Activated CD4-positive, alpha-beta memory T cell treated with anti-CD3 and anti-CD28 coated beads, Interleukin-2, amount 10 ng/mL, durations not matched to agents 7 days and 5 days (primary cell): ENCODE results near the gene KSR2. TPM values are rescaled to one million over a fixed set of nuclear protein-coding genes. Genes with fewer than 3 reads are reported as not detected.
"Not testable (repeated sequence)": the region's sequence is repeated elsewhere in the genome, so short reads cannot be mapped to it uniquely, and the experiment has no call there.

Experiments
- CTCF ChIA-PET: fragments of 350-600 bp; sonication (Branson Sonifier 250); formaldehyde crosslinking; loops from one replicate; lab custom pipeline; 2021; ENCODE audit warnings: antibody characterized with exemption, inconsistent platforms; lab: Charles Lee
- POLR2A ChIA-PET: fragments of 350-600 bp; sonication (Branson Sonifier 250); formaldehyde crosslinking; loops from one replicate; lab custom pipeline; 2021; ENCODE audit warnings: antibody characterized with exemption; lab: Charles Lee
- DNase-seq: peaks from one replicate; pipeline ENCODE4 v3.0.0-alpha.2; 2020
- H3K27ac Mint-ChIP-seq: one replicate; pipeline ENCODE4 v1.8.0; 2021; ENCODE audit warnings: mild to moderate bottlenecking, mixed read lengths
- H3K27me3 Mint-ChIP-seq: one replicate; pipeline ENCODE4 v1.8.0; 2021; ENCODE audit warnings: mixed read lengths
- H3K36me3 Mint-ChIP-seq: one replicate; pipeline ENCODE4 v1.8.0; 2021; ENCODE audit warnings: low read depth, mixed read lengths
- H3K4me1 Mint-ChIP-seq: one replicate; pipeline ENCODE4 v1.8.0; 2021; ENCODE audit warnings: mixed read lengths
- H3K4me3 Mint-ChIP-seq: one replicate; pipeline ENCODE4 v1.8.0; 2021; ENCODE audit warnings: mild to moderate bottlenecking, mixed read lengths
- H3K9me3 Mint-ChIP-seq: one replicate; pipeline ENCODE4 v1.8.0; 2021; ENCODE audit warnings: mixed read lengths
- total RNA-seq, 2 experiments: library from RNA; stranded (reverse); gene quantifications; one replicate each; pipeline ENCODE4 v1.2.3, GENCODE V29; 2021

KSR2 gene
- total RNA-seq, 2 experiments from 2014 or later, result not detected

DNA sequence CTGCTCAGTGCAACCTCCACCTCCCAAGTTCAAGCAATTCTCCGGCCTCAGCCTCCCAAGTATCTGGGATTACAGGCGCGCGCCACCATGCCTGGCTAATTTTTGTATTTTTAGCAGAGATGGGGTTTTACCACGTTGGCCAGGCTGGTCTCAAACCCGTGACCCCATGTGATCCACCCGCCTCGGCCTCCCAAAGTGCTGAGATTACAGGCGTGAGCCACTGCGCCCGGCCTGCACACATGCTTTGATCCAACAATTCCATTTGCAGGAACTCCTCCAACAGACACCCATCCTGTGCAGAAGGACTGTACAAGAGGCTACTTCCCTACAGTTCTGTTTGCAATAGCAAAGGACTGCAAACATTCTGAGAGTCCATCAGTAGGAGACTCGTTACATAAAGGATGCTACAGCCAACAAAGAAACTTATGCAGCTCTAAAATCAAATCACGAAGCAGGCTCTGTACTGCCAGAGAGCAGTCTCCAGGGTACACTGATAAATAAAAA is 108.0 kb downstream of the KSR2 start:
- H3K27me3 Mint-ChIP-seq, H3K4me1 Mint-ChIP-seq, H3K9me3 Mint-ChIP-seq, POLR2A ChIA-PET, CTCF ChIA-PET, DNase-seq, H3K4me3 Mint-ChIP-seq, H3K27ac Mint-ChIP-seq, H3K36me3 Mint-ChIP-seq: not testable (repeated sequence)

DNA sequence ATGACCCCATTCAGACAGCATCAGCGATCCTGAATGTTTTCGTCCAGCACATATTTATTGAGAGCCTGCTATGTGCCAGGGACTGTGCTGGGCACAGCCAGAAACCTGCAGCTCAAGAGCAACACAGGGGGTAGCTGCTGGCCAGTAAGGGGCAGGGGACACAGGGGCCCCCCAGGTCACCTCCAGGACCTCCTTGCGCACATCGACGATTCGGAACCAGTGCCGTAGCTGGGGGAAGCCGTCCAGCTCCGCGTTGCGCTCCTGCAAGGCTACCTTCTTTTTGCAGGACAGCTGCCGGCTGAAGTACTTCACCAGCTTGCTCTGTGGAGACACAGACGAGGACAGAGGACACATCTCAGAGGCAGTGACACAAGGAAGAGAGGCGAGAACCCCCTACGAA is 108.7 kb downstream of the KSR2 start:
- Mint-ChIP-seq H3K27me3 (peaks cover 2% of the 10 kb centered on the region), H3K27ac (no peak overlapping the region), H3K4me3 (no peak overlapping the region), H3K4me1 (no peaks in the 10 kb centered on the region), H3K36me3 (no peaks in the 10 kb centered on the region), H3K9me3 (no peaks in the 10 kb centered on the region)
- DNase-seq, result no peak
- ChIA-PET CTCF (no interaction called here), POLR2A (no interaction called here)

DNA sequence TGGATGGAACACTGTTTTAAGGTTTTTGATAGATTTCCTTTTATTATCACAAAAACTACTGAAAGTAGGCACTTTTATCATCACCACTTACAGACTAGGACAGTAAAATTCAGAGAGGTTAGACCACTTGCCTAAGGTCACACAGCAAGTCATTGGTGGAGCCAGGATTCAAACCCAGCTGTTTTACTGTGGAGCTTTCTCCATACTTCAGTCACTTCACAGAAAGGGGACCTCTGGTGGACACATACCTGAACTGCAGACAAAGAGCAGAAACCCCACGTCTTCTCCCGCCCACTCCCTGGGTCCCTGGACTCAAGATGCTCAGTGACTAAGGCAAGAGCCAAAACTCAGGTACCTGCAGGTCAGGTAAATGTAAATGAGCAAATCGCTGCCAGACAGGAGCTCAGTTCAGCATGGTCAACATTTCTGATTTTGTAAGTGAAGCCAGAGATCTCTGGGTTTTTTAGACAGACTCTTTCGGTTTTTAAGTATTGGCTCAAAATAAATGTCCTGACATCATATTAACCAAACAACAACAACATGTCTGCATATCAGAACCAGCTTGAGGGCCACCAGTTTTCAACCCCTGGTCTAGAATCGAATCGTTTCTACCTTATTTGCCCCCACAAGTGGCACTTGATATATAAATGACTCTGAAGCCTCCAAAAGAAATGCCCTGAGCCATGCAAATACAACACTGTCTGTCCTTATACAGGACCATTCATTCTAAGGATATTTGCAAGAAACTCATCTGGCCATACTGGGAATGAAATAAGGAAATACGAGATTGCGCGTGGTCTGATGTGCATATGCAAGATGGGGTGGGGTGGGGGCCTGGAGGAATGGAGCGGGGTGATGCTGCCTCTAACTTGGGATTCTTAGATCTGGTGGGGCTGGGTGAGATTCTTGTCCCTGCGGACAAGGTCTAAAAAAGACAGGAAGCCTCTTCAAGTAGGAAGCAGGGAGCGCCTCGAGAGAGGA is 110.9 kb downstream of the KSR2 start:
- Mint-ChIP-seq H3K27me3 (no peaks in the 10 kb centered on the region), H3K9me3 (peaks cover 3% of the 10 kb centered on the region), H3K4me3 (no peak overlapping the region), H3K36me3 (no peaks in the 10 kb centered on the region), H3K4me1 (no peaks in the 10 kb centered on the region), H3K27ac (no peak overlapping the region)
- DNase-seq, result peak; percentile 52
- ChIA-PET POLR2A (no interaction called here), CTCF (interaction anchor here (0.6 to 3.0 kb wide), 23 partner anchors 8 to 1786 kb away, joined by 3 to 41 read pairs (median 4); partner anchors contain the start of gene RFC5)

DNA sequence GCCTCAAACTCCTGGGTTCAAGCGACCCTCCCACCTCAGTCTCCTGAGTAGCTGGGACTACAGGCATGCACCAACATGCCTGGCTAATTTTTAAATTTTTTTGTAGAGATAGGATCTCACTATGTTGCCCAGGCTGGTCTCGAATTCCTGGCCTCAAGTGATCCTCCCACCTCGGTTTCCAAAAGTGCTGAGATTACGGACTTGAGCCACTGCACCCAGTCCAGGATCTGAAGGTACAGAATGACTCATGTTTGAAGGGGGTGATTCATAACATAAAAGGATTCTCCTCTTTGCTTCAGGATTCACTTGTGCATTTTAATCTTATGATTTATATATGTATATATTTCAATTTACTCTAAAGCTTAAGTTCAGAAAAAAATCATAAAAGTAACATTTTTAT is 111.7 kb downstream of the KSR2 start:
- H3K9me3 Mint-ChIP-seq, H3K27ac Mint-ChIP-seq, H3K4me3 Mint-ChIP-seq, H3K4me1 Mint-ChIP-seq, POLR2A ChIA-PET, H3K36me3 Mint-ChIP-seq, H3K27me3 Mint-ChIP-seq, DNase-seq: not testable (repeated sequence)
- CTCF ChIA-PET, result interaction anchor here (0.5 to 3.0 kb wide), 21 partner anchors 8 to 646 kb away, joined by 3 to 41 read pairs (median 4); partner anchors contain the start of gene RFC5

DNA sequence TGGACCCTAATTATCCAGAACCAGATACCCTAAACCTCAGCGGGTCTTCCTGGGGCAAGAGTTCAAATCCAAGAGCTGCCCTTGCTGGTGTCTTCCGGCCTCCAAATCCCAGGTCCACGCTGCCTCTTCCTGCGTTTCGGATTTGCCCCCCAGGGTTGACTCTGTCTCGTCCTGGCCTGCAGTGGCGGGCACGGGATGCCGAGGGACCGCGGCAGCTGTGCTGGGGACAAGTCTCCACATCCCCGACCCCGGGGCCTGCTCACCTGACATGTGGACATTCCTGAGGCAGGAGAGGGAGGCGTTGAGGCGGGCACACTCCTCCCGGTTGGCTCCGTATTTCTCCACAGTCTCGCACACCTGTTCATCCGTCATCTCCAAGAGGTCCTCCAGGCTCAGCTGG is 113.6 kb downstream of the KSR2 start:
- ChIA-PET CTCF (interaction anchor here (0.7 to 0.9 kb wide), 2 partner anchors 18 to 642 kb away, joined by 3 read pairs; no protein-coding TSS in a partner anchor), POLR2A (no interaction called here)
- no peak overlapping the region for H3K4me3 Mint-ChIP-seq
- no peak overlapping the region for H3K27ac Mint-ChIP-seq
- no peaks in the 10 kb centered on the region for H3K4me1 Mint-ChIP-seq
- DNase-seq, result no peak
- no peaks in the 10 kb centered on the region for H3K36me3 Mint-ChIP-seq
- no peaks in the 10 kb centered on the region for H3K27me3 Mint-ChIP-seq
- H3K9me3 Mint-ChIP-seq, result peaks cover 3% of the 10 kb centered on the region

DNA sequence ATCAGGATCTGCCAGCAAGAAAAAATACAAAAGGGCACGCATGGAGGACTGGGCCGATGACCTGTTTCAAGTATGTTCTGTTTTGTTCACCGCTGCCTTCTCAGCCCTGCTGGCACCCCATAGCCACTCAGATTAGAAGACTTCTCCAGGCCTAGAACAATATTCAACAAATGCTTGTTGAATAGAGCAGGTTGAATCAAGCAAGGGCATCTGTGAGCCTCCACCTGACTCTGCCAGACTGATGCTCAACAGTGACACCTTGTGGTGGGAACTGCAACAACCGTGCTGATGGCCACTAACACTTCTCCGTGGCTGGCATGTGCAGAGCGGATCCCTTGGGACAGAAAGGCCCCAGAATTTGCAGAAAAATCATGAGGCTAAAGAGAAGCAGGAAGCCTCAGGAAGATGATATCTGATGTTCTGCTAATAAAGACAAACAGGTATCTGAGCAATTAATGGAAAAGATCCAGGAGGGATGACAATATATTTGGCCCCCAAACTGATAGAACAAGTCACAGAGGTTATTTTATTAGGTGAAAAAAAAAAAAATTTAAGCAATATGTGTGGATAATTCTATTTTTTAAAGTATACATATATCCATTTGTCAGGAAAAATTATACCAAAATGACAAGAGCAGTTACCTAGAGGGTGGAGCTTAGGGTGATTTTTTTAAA is 114.3 kb downstream of the KSR2 start:
- peak; percentile 55 for DNase-seq
- Mint-ChIP-seq H3K27ac (no peak overlapping the region), H3K27me3 (no peaks in the 10 kb centered on the region), H3K36me3 (no peaks in the 10 kb centered on the region), H3K4me1 (no peaks in the 10 kb centered on the region), H3K4me3 (no peak overlapping the region), H3K9me3 (peaks cover 3% of the 10 kb centered on the region)
- CTCF ChIA-PET, result interaction anchor here (0.7 to 0.9 kb wide), 2 partner anchors 17 to 641 kb away, joined by 3 read pairs; no protein-coding TSS in a partner anchor
- POLR2A ChIA-PET, result no interaction called here

DNA sequence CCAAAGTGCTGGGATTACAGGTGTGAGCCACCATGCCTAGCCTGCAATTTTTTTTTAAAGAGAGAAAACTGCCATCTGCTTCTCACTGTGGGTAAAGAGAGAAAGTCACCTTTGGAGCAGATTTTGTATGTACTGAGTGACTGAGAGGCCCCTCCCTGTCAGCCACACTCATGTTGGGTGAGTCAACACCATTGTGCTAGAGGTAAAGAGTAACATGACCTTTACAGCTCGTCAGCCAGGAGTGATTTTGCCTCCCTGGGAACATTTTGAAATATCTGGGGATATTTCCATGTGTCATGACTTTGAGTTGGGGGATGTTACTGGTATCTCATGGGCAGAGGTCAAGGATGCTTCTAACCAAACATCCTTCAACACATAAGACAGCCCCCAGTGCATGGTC is 115.2 kb downstream of the KSR2 start:
- ChIA-PET CTCF (interaction anchor here (1.5 kb wide), 1 partner anchor 10 kb away, joined by 4 read pairs; no protein-coding TSS in a partner anchor), POLR2A (no interaction called here)
- no peak overlapping the region for H3K27ac Mint-ChIP-seq
- no peaks in the 10 kb centered on the region for H3K36me3 Mint-ChIP-seq
- H3K4me1 Mint-ChIP-seq, result no peaks in the 10 kb centered on the region
- peaks cover 3% of the 10 kb centered on the region for H3K9me3 Mint-ChIP-seq
- DNase-seq, result no peak
- H3K27me3 Mint-ChIP-seq, result no peaks in the 10 kb centered on the region
- no peak overlapping the region for H3K4me3 Mint-ChIP-seq

DNA sequence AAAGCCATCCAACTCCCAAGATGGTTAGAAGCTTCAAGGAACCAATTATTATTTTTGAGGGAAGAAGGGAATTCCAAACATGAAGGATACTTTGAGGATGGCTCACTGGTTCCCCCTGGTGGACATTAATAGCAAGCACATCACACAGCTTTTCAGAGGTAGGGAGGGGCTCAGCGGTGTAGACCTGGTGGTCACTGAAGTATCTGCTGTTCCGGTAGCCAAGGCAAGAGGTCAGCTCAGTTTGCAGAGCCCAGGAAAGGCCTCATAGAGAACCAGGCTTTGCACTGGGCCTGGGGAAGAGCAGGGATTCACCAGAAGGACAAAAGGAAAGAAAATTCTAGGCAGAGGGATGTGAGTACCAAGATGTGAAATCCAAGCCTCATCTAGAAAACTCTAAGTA is 118.7 kb downstream of the KSR2 start:
- ChIA-PET CTCF (interaction anchor here (0.6 to 3.4 kb wide), 13 partner anchors 7 to 151 kb away, joined by 3 to 30 read pairs (median 4); no protein-coding TSS in a partner anchor), POLR2A (no interaction called here)
- H3K36me3 Mint-ChIP-seq, result no peaks in the 10 kb centered on the region
- H3K27ac Mint-ChIP-seq, result no peak overlapping the region
- peaks cover 3% of the 10 kb centered on the region for H3K9me3 Mint-ChIP-seq
- H3K4me3 Mint-ChIP-seq, result no peak overlapping the region
- H3K4me1 Mint-ChIP-seq, result no peaks in the 10 kb centered on the region
- H3K27me3 Mint-ChIP-seq, result peaks cover 2% of the 10 kb centered on the region
- no peak for DNase-seq

DNA sequence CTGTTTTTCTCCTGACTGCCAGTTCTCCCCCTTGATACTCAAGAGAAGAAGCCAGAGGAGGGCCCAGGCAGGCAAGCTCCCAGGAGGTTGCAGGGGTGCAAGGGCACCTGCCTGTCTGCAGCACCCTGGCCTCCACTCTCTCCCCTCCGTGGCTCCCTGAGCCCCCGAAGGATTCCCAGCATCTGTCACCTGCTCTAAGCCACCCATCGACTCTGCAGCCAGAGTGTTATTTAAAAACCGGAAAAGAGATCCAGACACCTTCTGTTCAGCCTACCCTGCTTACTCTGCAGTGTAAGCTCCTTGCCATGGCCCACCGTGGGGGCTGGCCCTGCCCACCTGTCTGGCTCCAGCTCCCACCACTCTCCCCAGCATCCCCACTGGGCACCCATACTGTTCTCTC is 121.4 kb downstream of the KSR2 start:
- H3K27ac Mint-ChIP-seq, result no peak overlapping the region
- H3K9me3 Mint-ChIP-seq, result peaks cover 4% of the 10 kb centered on the region
- peaks cover 2% of the 10 kb centered on the region for H3K27me3 Mint-ChIP-seq
- no peak overlapping the region for H3K4me3 Mint-ChIP-seq
- no peak for DNase-seq
- no peaks in the 10 kb centered on the region for H3K36me3 Mint-ChIP-seq
- ChIA-PET CTCF (interaction anchor here (1.0 kb wide), 1 partner anchor 10 kb away, joined by 4 read pairs; no protein-coding TSS in a partner anchor), POLR2A (no interaction called here)
- H3K4me1 Mint-ChIP-seq, result no peaks in the 10 kb centered on the region

DNA sequence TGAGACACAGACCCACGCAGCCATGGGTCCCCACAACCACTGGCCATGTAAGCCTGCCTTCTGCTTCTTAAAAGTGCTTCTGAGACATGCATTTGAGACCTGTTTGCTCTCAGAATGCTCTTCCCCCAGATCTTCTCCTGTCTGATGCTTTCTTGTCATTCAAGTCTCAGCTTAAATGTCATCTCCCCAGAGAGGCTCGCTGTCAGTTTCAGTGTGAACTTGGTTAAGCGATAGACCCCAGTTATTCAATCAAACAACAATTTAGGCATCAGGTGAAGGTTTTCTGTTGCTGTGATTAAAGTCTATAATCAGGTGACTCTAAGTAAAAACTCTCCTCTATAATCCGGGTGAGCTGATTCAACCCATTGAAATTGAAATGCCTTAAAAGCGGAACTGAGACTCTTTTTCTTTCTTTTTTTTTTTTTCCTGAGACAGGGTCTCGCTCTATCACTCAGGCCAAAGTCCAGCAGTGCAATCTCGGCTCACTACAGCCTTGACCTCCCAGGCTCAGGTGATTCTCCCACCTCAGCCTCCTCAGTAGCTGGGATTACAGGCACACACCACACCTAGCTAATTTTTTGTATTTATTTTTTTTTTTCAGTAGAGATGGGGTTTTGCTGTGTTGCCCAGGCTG is 123.4 kb downstream of the KSR2 start:
- Mint-ChIP-seq H3K27ac (no peak overlapping the region), H3K4me1 (no peaks in the 10 kb centered on the region), H3K27me3 (peaks cover 2% of the 10 kb centered on the region), H3K4me3 (no peak overlapping the region), H3K9me3 (peaks cover 4% of the 10 kb centered on the region), H3K36me3 (no peaks in the 10 kb centered on the region)
- DNase-seq, result no peak
- ChIA-PET POLR2A (no interaction called here), CTCF (no interaction called here)

DNA sequence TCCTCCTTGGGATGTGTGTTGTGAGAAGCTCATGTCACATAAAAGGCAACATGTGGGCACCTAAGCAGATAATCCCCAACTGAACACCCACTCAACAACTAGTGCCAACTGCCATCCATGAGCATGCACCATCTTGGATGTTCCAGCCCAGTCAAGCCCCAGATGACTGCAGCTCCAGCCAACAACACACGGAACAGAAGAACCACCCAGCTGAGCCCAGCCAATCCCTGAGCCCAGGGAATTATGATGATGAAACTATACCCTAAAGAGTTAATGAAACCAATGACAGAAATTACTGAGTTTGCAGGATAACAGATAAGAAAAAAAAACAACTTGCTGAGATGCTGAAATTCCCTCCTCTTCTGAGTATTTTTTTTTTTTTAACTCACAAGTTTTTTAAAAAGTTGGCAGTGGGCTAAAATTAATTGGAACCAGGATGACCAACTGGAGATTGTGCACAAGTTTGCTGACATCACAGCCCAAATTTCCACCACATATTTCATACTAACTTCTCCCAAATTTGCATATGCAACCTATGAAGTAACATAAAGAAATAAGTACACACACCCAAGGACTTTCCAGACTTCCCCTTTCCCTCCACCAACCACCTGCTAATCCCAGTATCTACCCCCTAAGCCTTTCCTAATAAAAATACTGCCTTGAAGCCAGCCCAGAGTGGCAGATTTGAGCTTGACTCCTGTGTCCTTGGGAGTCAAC is 124.5 kb downstream of the KSR2 start:
- Mint-ChIP-seq H3K27me3 (peaks cover 2% of the 10 kb centered on the region), H3K27ac (no peak overlapping the region), H3K4me1 (no peaks in the 10 kb centered on the region), H3K4me3 (no peak overlapping the region), H3K36me3 (no peaks in the 10 kb centered on the region), H3K9me3 (peaks cover 4% of the 10 kb centered on the region)
- no peak for DNase-seq
- ChIA-PET POLR2A (no interaction called here), CTCF (interaction anchor here (1.0 to 1.4 kb wide), 2 partner anchors 9 to 13 kb away, joined by 4 to 5 read pairs; no protein-coding TSS in a partner anchor)

DNA sequence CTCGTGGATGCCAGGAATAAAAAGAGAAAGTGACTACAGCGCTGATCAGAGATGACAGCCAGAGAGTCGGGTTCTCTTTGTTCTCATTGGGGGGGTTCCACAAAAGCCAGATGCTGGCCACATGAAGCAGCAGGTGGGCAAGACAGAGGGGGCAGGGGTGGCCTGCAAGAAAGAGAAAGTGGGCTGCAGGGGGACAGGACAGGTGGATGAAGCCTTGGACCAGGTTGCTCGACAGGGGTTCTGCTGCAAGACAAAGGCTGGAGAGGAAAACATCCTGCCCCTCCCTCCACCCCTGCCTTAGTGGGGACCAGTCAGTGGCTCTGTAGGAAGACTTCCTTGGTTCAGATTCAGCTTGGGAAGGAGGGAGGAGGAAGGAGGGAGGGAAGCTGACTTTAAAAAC is 126.2 kb downstream of the KSR2 start:
- ChIA-PET POLR2A (no interaction called here), CTCF (no interaction called here)
- Mint-ChIP-seq H3K27ac (no peak overlapping the region), H3K9me3 (peaks cover 4% of the 10 kb centered on the region), H3K4me1 (no peaks in the 10 kb centered on the region), H3K36me3 (no peaks in the 10 kb centered on the region), H3K4me3 (no peak overlapping the region), H3K27me3 (no peaks in the 10 kb centered on the region)
- DNase-seq, result no peak
